BJ (cell line): ENCODE data around the gene CCDC12. TPM values are rescaled to one million over a fixed set of nuclear protein-coding genes. Genes with fewer than 3 reads are reported as not detected.
A peak's percentile ranks its signal among the peaks of the same experiment; 100 is the strongest.

Experiments used
- CTCF ChIA-PET: fragments of 350-600 bp; formaldehyde crosslinking; extraction: SDS; loops from one replicate; lab custom pipeline; 2021; ENCODE audit warnings: antibody characterized with exemption, inconsistent platforms; lab: Yijun Ruan, JAX
- POLR2A ChIA-PET: fragments of 300-600 bp; sonication (Branson Sonifier 250); formaldehyde crosslinking; extraction: SDS; loops from one replicate; lab custom pipeline; 2021; ENCODE audit warnings: antibody characterized with exemption; lab: Charles Lee
- DNase-seq: peaks from one replicate; pipeline ENCODE4 v3.0.0-alpha.2; 2011; ENCODE audit warnings: low read depth
- H3K27me3 ChIP-seq: 2 replicates; pipeline ENCODE4 v1.6.0; 2011; ENCODE audit warnings: low read length; ENCODE audit not compliant: control insufficient read depth, insufficient read depth
- H3K36me3 ChIP-seq: 2 replicates; pipeline ENCODE4 v1.5.1; 2011; ENCODE audit warnings: low read length; ENCODE audit not compliant: control insufficient read depth, insufficient read depth
- H3K4me3 ChIP-seq: 2 replicates; pipeline ENCODE4 v1.5.1; 2011; ENCODE audit warnings: low read depth, mild to moderate bottlenecking, control low read depth, low read length
- polyA plus RNA-seq: library from polyadenylated mRNA; depleted of rRNA; stranded (reverse); fragments of >200 nt; gene quantifications from 2 replicates; pipeline ENCODE4 v1.2.3, GENCODE V29; 2011
- TF ChIP-seq, protein P1 (sequence below): IDR thresholded peaks from 2 replicates; pipeline ENCODE4 v1.5.1; 2011; ENCODE audit warnings: low read depth, mild to moderate bottlenecking, control low read depth, inconsistent platforms, low read length, moderate library complexity; ENCODE audit not compliant: insufficient read depth

CCDC12 gene
- polyA plus RNA-seq, 1 experiment: 20.8 TPM

DNA sequence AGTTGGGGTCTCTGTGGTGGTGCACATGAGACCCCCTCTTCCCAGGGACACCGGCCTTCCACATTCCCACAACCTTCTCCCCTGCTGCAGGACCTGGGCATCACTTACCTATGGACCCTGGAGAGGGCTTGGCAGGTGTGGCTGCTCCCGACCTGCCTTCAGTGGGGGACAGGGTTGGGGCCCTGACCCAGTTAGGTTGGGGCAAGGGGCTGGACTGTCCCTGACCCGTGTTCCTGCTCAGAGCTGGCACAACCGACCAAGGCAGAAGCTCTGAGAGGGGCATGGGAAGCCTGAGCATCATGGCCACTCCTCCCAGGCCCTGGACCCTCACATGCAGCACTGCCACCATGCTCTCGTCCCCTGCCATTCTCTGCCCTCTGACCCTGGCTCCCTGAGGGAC lies 9.0 kb upstream of the CCDC12 start:
- ChIA-PET CTCF (interaction anchor here (1.6 to 1.7 kb wide), 2 partner anchors 13 to 14 kb away, joined by 3 to 4 read pairs; no protein-coding TSS in a partner anchor), POLR2A (no interaction called here)
- no peaks in the 10 kb centered on the region for H3K27me3 ChIP-seq
- TF ChIP-seq, protein P1, sequence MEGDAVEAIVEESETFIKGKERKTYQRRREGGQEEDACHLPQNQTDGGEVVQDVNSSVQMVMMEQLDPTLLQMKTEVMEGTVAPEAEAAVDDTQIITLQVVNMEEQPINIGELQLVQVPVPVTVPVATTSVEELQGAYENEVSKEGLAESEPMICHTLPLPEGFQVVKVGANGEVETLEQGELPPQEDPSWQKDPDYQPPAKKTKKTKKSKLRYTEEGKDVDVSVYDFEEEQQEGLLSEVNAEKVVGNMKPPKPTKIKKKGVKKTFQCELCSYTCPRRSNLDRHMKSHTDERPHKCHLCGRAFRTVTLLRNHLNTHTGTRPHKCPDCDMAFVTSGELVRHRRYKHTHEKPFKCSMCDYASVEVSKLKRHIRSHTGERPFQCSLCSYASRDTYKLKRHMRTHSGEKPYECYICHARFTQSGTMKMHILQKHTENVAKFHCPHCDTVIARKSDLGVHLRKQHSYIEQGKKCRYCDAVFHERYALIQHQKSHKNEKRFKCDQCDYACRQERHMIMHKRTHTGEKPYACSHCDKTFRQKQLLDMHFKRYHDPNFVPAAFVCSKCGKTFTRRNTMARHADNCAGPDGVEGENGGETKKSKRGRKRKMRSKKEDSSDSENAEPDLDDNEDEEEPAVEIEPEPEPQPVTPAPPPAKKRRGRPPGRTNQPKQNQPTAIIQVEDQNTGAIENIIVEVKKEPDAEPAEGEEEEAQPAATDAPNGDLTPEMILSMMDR: no peak
- H3K36me3 ChIP-seq: no peaks in the 10 kb centered on the region
- no peak overlapping the region for H3K4me3 ChIP-seq
- DNase-seq: no peak

DNA sequence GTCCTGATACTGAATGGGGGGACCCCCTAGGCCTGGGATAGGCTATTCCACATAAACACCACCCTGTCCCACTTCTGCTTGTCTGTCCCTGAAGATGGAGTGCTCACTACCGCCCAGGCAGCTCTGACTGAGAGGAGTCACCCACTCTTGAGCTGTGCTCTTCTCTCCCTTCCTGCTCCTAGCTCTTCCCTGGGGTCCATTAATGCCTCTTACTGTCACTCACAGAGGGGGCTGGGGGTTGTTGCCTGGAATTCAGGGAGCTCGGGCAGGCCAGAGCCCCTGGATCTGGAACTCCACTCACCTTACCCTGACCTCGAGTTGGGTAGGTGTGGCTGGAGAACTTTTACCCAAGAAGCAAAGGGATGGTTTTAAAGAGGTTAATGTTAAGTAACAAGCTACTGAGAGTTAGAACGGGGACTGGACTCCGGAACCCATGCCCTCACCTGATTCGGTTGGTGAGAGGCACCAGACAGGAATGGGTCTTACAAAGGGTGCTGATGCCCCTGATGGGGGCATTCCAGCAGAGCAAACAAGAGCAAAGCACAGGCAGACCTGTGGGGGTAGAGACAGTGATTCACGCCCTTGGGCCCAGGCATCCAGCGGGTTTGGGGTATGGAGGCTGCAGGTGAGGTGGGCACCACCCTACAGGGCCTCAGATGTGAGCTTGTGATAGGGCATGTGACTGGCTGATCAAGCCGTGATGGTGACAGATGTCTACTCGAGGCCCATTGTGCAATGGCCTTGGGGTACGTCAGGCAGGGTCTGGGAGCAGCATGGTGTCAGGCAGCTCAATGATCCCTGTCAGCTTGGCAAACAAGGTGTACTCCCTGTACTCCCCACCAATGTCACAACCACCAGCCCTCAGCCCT lies 8.3 kb upstream of the CCDC12 start:
- no peak overlapping the region for H3K4me3 ChIP-seq
- no peaks in the 10 kb centered on the region for H3K36me3 ChIP-seq
- POLR2A ChIA-PET: no interaction called here
- H3K27me3 ChIP-seq: no peaks in the 10 kb centered on the region
- TF ChIP-seq, protein P1: no peak
- no peak for DNase-seq
- CTCF ChIA-PET: interaction anchor here (1.6 to 1.7 kb wide), 2 partner anchors 13 to 15 kb away, joined by 3 to 4 read pairs; no protein-coding TSS in a partner anchor

DNA sequence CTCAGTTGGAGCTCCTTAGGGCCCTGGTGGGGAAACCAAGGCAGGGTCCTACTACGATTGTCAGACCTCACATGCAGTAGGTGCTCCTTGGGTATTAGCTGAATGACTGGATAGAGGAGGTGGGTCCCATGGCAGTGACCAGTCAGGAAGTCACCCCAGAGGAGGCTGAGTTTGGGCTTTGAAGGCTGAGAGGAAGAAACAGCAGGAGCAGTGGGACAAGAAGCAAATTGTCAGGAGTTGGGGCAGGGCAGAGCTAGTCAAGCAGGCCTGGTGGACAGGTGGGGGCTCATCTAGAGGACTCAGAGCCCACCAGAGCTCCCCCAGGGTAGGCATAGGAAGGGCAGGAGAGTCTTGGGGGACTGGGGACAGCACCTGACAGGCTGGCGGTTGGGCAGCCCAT lies 6.0 kb upstream of the CCDC12 start:
- TF ChIP-seq, protein P1: no peak
- Histone ChIP-seq H3K36me3 (no peaks in the 10 kb centered on the region), H3K27me3 (no peaks in the 10 kb centered on the region), H3K4me3 (no peak overlapping the region)
- ChIA-PET POLR2A (no interaction called here), CTCF (interaction anchor here (1.1 kb wide), 1 partner anchor 15 kb away, joined by 3 read pairs; no protein-coding TSS in a partner anchor)
- DNase-seq: no peak

DNA sequence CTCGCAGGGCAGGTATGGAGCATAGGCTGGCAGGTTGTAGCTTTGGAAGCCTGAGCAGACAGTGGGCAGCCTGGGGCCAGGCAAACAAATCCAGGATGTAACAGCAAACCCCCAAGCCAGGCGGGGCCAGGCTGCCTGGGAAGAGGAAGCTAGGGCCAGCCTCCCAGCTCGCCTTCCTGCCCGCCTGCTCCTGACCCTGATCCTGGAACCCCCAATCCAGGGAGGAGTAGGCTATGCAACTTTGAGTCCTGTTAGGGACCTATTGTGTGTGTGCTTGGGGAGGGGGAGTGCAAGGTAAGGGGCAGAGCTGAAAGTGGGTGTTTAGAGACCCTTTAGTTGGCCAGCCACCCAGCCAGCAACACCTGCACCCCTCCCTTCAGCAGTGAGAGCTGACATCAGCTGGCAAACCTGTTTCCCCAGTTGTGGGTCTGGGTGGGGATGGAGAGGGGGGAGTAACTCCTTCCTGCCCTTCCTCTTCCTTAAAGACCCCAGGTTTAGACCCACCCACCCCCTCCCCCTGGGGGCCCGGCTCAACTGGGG lies 5.5 kb upstream of the CCDC12 start:
- no peak for DNase-seq
- TF ChIP-seq, protein P1: no peak
- H3K27me3 ChIP-seq: no peaks in the 10 kb centered on the region
- no peak overlapping the region for H3K4me3 ChIP-seq
- ChIA-PET POLR2A (no interaction called here), CTCF (no interaction called here)
- no peaks in the 10 kb centered on the region for H3K36me3 ChIP-seq

DNA sequence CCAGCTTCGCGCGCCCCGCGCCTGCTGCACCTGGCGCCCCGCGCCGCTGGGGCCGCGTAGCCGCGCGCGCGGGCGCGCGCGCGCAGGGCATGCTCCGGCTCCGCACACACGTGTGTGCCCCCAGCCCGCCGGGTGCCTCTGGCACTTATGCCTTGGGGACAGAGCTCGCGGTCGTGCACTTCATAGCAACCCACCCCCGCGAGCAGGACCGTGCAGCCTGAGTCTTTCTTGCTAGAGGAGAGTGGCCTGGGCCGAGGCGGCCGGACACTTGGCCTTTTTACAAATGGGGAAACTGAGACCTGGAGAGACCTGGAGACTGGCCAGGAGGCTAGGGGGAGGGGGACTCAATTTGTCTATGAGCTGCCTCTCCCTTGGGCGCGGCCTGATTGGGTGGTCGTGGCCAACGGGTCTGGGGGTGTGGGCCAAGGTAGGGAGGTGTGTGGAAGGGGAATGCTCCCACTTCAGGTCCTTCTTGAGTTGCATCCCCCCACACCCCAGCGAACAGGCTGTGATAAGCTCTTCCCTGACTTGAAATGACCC lies 3.5 kb upstream of the CCDC12 start:
- DNase-seq: no peak
- TF ChIP-seq, protein P1: no peak
- peak overlapping the region; percentile 61 for H3K4me3 ChIP-seq

More for the DNA sequence above, 3.5 kb upstream of the CCDC12 start:
- Histone ChIP-seq H3K27me3 (no peaks in the 10 kb centered on the region), H3K36me3 (no peaks in the 10 kb centered on the region)
- ChIA-PET CTCF (interaction anchor here (0.7 to 1.2 kb wide), 4 partner anchors 13 to 303 kb away, joined by 3 to 5 read pairs (median 4); partner anchors contain the start of gene KLHL18), POLR2A (no interaction called here)
